Myocyte (in vitro differentiated cells): ENCODE results near the gene LIN54. TPM values are rescaled to one million over a fixed set of nuclear protein-coding genes. Genes with fewer than 3 reads are reported as not detected.
"Not testable (repeated sequence)": the region's sequence is repeated elsewhere in the genome, so short reads cannot be mapped to it uniquely, and the experiment has no call there.

ENCODE experiments used
- DNase-seq: peaks from one replicate; pipeline ENCODE4 v3.0.0-alpha.2; 2012; ENCODE audit warnings: low read depth
- total RNA-seq: library from RNA; depleted of rRNA; stranded (reverse); fragments of >200 nt; gene quantifications from 2 replicates; pipeline ENCODE4 v1.2.3, GENCODE V29; 2014

LIN54 gene
- total RNA-seq, 1 donor from 2014 or later: 10.9 TPM

GRCh38 chr4:83012687-83013419 is 2.2 kb upstream of the LIN54 start:
- peak; percentile 99 for DNase-seq

GRCh38 chr4:83012200-83012686 is 1.6 kb upstream of the LIN54 start:
- DNase-seq: peak; percentile 28

GRCh38 chr4:83011689-83012199 is 1.1 kb upstream of the LIN54 start:
- DNase-seq: no peak

GRCh38 chr4:83010111-83010521 is 507 bp downstream of the LIN54 start:
- no peak for DNase-seq

- DNase-seq: no peak
Observed at GRCh38 chr4:83009529-83009928, 1.1 kb downstream of the LIN54 start.

- DNase-seq: not testable (repeated sequence)
Observed at GRCh38 chr4:83003044-83003791, 7.4 kb downstream of the LIN54 start.

GRCh38 chr4:83002329-83002728 is 8.3 kb downstream of the LIN54 start:
- DNase-seq: no peak

GRCh38 chr4:82998898-82999297 is 11.7 kb downstream of the LIN54 start:
- DNase-seq: no peak

- no peak for DNase-seq
Observed at GRCh38 chr4:82994834-82995233, 15.8 kb downstream of the LIN54 start.

- no peak for DNase-seq
Observed at GRCh38 chr4:82989575-82990429, 20.8 kb downstream of the LIN54 start.

GRCh38 chr4:82988323-82988832 is 22.2 kb downstream of the LIN54 start:
- peak; percentile 71 for DNase-seq

GRCh38 chr4:82987519-82987918 is 23.1 kb downstream of the LIN54 start:
- DNase-seq: not testable (repeated sequence)

GRCh38 chr4:82984459-82984858 is 26.2 kb downstream of the LIN54 start:
- peak; percentile 63 for DNase-seq

- no peak for DNase-seq
Observed at GRCh38 chr4:82983444-82983843, 27.2 kb downstream of the LIN54 start.

GRCh38 chr4:82981138-82981537 is 29.5 kb downstream of the LIN54 start:
- DNase-seq: no peak

GRCh38 chr4:82975792-82976191 is 34.8 kb downstream of the LIN54 start:
- no peak for DNase-seq

GRCh38 chr4:82969414-82969813 is 41.2 kb downstream of the LIN54 start:
- DNase-seq: no peak

GRCh38 chr4:82968972-82969371 is 41.7 kb downstream of the LIN54 start:
- no peak for DNase-seq

GRCh38 chr4:82965763-82966162 is 44.9 kb downstream of the LIN54 start:
- DNase-seq: no peak

GRCh38 chr4:82957045-82957444 is 53.6 kb downstream of the LIN54 start:
- DNase-seq: no peak

- DNase-seq: no peak
Observed at GRCh38 chr4:82954212-82954611, 56.4 kb downstream of the LIN54 start.
